SK-N-SH (cell line): ENCODE results near the gene LEF1. TPM values are rescaled to one million over a fixed set of nuclear protein-coding genes. Genes with fewer than 3 reads are reported as not detected.

Experiments used
- CTCF ChIA-PET: fragments of 300-600, 350-600 bp; formaldehyde crosslinking; extraction: SDS; loops from one replicate; lab custom pipeline; 2021; lab: Yijun Ruan, JAX
- POLR2A ChIA-PET: fragments of 350-600 bp; sonication (Branson Sonifier 250); formaldehyde crosslinking; extraction: SDS; loops from one replicate; lab custom pipeline; 2020; ENCODE audit warnings: antibody characterized with exemption, inconsistent platforms; lab: Yijun Ruan, JAX
- DNase-seq: peaks from one replicate; pipeline ENCODE4 v3.0.0; 2012
- H2AFZ ChIP-seq: fragments of 200-600 bp; sonication (generic); 2 replicates; pipeline ENCODE4 v1.8.1; 2016; ENCODE audit warnings: antibody characterized with exemption, mild to moderate bottlenecking, low read depth
- H3F3A ChIP-seq: fragments of 200-600 bp; sonication (generic); replicated peaks from 2 replicates; pipeline ENCODE3; 2016; ENCODE audit warnings: antibody characterized with exemption, mild to moderate bottlenecking; ENCODE audit not compliant: insufficient read depth
- H3K27ac ChIP-seq, 2 experiments: fragments of 200-500 bp in 1 of 2; fragments of 200-600 bp in 1 of 2; sonication (Bioruptor generic) in 1 of 2; sonication (generic), shearing (Covaris generic) in 1 of 2; 2 replicates each; pipeline versions ENCODE4 v1.5.1 to v1.6.1; 2014 to 2016; ENCODE audit warnings: low read depth in 2 of 2, inconsistent platforms in 1 of 2, low read length in 1 of 2, mild to moderate bottlenecking in 1 of 2, mixed read lengths in 1 of 2
- H3K27me3 ChIP-seq: fragments of 200-600 bp; sonication (generic), shearing (Covaris generic); 2 replicates; pipeline ENCODE4 v1.6.1; 2016; ENCODE audit warnings: mixed run types; ENCODE audit not compliant: insufficient read depth
- H3K36me3 ChIP-seq, 2 experiments: fragments of 200-500 bp in 1 of 2; fragments of 200-600 bp in 1 of 2; sonication (Bioruptor generic) in 1 of 2; sonication (generic) in 1 of 2; replicated peaks in 1 of 2; 2 replicates each; pipeline versions ENCODE3 to v1.5.1; 2014 to 2016; ENCODE audit warnings: low read length in 1 of 2, mild to moderate bottlenecking in 1 of 2; ENCODE audit not compliant: insufficient read depth in 2 of 2, control insufficient read depth in 1 of 2
- H3K4me1 ChIP-seq, 2 experiments: fragments of 200-500 bp in 1 of 2; fragments of 200-600 bp in 1 of 2; sonication (Bioruptor generic) in 1 of 2; sonication (generic), shearing (Covaris generic) in 1 of 2; 2 replicates each; pipeline versions ENCODE4 v1.5.1 to v1.6.1; 2014 to 2016; ENCODE audit warnings: low read depth in 1 of 2, low read length in 1 of 2, mixed run types in 1 of 2; ENCODE audit not compliant: insufficient read depth in 2 of 2, control insufficient read depth in 1 of 2
- H3K4me2 ChIP-seq: fragments of 200-600 bp; sonication (generic), shearing (Covaris generic); 2 replicates; pipeline ENCODE4 v1.6.1; 2017; ENCODE audit warnings: mixed run types
- H3K4me3 ChIP-seq, 2 experiments: fragments of 200-500 bp in 1 of 2; fragments of 200-600 bp in 1 of 2; sonication (Bioruptor generic) in 1 of 2; sonication (generic), shearing (Covaris generic) in 1 of 2; 2 replicates each; pipeline versions ENCODE4 v1.5.1 to v1.8.1; 2014 to 2016; ENCODE audit warnings: low read depth in 2 of 2, inconsistent platforms in 1 of 2, low read length in 1 of 2, mild to moderate bottlenecking in 1 of 2, mixed read lengths in 1 of 2, moderate library complexity in 1 of 2
- H3K79me2 ChIP-seq: fragments of 200-600 bp; sonication (generic); 2 replicates; pipeline ENCODE4 v1.8.1; 2017; ENCODE audit warnings: mild to moderate bottlenecking; ENCODE audit not compliant: insufficient read depth
- H3K9ac ChIP-seq: fragments of 200-600 bp; sonication (generic); 2 replicates; pipeline ENCODE4 v1.6.1; 2017; ENCODE audit warnings: mixed run types
- H3K9me2 ChIP-seq: fragments of 200-600 bp; sonication (generic); 2 replicates; pipeline ENCODE4 v1.6.1; 2017; ENCODE audit warnings: mixed run types
- H3K9me3 ChIP-seq: fragments of 200-600 bp; sonication (generic); 2 replicates; pipeline ENCODE4 v1.6.1; 2017; ENCODE audit warnings: mixed run types, mild to moderate bottlenecking, moderate library complexity
- H4K20me1 ChIP-seq: fragments of 200-600 bp; sonication (generic); 2 replicates; pipeline ENCODE4 v1.6.1; 2017; ENCODE audit warnings: mild to moderate bottlenecking, mixed run types; ENCODE audit not compliant: insufficient read depth
- CHD2 ChIP-seq: fragments of 150-350 bp; IDR thresholded peaks from 2 replicates; pipeline ENCODE4 v1.6.1; 2018; ENCODE audit warnings: low read length; ENCODE audit not compliant: partially characterized antibody
- EZH2phosphoT487 ChIP-seq: fragments of 200-600 bp; sonication (generic); IDR thresholded peaks from 2 replicates; pipeline ENCODE4 v1.6.1; 2017; ENCODE audit warnings: low read depth, mixed run types, mild to moderate bottlenecking, antibody characterized with exemption, moderate library complexity, borderline replicate concordance
- FOXJ3 ChIP-seq: sonication (generic); formaldehyde crosslinking; IDR thresholded peaks from 2 replicates; pipeline ENCODE4 v1.5.1; 2020; ENCODE audit warnings: mild to moderate bottlenecking, missing genetic modification reagents
- JUND ChIP-seq: IDR thresholded peaks from 2 replicates; pipeline ENCODE4 v1.4.0; 2012
- MXI1 ChIP-seq: IDR thresholded peaks from 2 replicates; pipeline ENCODE4 v1.6.1; 2012; ENCODE audit warnings: mild to moderate bottlenecking, low read depth, low read length, improper control_type of control experiment
- NRF1 ChIP-seq: IDR thresholded peaks from 2 replicates; pipeline ENCODE4 v1.6.1; 2012; ENCODE audit warnings: low read depth, mild to moderate bottlenecking, low read length
- POLR2AphosphoS5 ChIP-seq: IDR thresholded peaks from 2 replicates; pipeline ENCODE4 v1.6.1; 2012; ENCODE audit warnings: low read depth, low read length
- RAD21 ChIP-seq: IDR thresholded peaks from 2 replicates; pipeline ENCODE4 v1.6.1; 2012; ENCODE audit warnings: mild to moderate bottlenecking, low read length
- RXRA ChIP-seq: IDR thresholded peaks from 2 replicates; pipeline ENCODE4 v1.4.0; 2012; ENCODE audit warnings: low read depth, mild to moderate bottlenecking, borderline replicate concordance
- SMC3 ChIP-seq: IDR thresholded peaks from 2 replicates; pipeline ENCODE4 v1.6.1; 2012; ENCODE audit warnings: low read depth, low read length, improper control_type of control experiment
- WGBS: methylation state at CpG from one replicate; pipeline ENCODE4 v1.1.6; 2017; ENCODE audit warnings: low lambda C conversion rate; 5-methylcytosine and 5-hydroxymethylcytosine counted together
- polyA plus RNA-seq, 3 experiments: library from polyadenylated mRNA; depleted of rRNA; stranded (reverse); fragments of >200 nt; gene quantifications; 2 replicates each; pipeline ENCODE4 v1.2.3, GENCODE V29; 2012
- TF ChIP-seq, protein P1 (sequence below): IDR thresholded peaks from 2 replicates; pipeline ENCODE4 v1.4.0; 2012; ENCODE audit warnings: low read depth

The LEF1 gene
- polyA plus RNA-seq, 1 of the 3 experiments (the other 2 are of a cell fraction) = 0.36 TPM

DNA sequence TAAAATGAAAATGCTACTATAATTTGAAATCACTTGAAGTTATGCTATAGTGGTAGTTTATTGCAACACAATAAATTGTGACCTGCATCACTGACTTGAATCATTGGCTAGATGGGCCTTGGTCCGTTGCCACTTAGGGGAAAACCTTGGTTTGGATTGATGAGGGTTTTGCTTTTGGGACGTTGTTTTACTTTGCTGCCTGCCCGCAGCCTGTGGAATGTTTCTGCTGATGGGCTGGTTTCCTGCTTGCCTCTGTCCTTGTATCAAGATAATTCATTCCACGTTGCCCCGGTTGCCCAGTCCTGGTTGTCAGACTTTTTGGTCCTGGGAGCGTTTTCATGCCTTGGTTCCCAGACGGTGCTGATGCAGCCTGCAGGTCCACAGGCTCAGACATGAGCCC is 160.7 kb downstream of the LEF1 start:
- Histone ChIP-seq H3K9me3 (no peaks in the 10 kb centered on the region), H3K4me2 (no peak overlapping the region), H3K27me3 (no peaks in the 10 kb centered on the region), H3K4me1 (peaks cover 0 to 12% of the 10 kb centered on the region in 2 experiments; a peak in 1 of 4 replicates), H2AFZ (no peak overlapping the region), H3K27ac (no peak overlapping the region), H3F3A (peaks cover 10% of the 10 kb centered on the region), H3K9ac (no peak overlapping the region), H4K20me1 (no peaks in the 10 kb centered on the region), H3K36me3 (no peaks in the 10 kb centered on the region), H3K79me2 (no peaks in the 10 kb centered on the region), H3K4me3 (no peak overlapping the region), H3K9me2 (no peaks in the 10 kb centered on the region)
- DNase-seq = no peak
- TF ChIP-seq RAD21 = no peak
- TF ChIP-seq RXRA = no peak
- TF ChIP-seq, protein P1, sequence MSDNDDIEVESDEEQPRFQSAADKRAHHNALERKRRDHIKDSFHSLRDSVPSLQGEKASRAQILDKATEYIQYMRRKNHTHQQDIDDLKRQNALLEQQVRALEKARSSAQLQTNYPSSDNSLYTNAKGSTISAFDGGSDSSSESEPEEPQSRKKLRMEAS = no peak
- ChIA-PET CTCF (no interaction called here), POLR2A (no interaction called here)
- WGBS = 93% methylated on average over 5 of the region's 7 CpGs

DNA sequence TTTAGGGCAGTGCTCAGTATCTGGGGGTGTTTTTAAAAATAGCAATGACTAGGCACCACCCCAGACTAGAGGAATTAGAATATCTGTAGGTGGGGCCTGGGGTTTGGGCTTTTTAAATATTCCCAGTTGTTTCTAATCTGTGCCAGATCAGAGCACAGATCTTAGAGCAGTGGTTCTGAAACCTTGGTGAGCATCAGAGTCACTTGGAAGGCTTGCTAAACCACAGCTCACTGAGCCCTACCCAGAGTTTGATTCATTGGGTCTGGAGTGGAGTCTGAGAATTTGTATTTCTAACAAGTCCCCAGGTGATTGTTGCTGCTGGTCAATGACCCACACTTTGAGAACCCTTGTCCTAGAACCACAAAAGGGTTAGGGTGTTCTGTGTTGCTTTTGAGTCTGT is 162.4 kb downstream of the LEF1 start:
- no peak overlapping the region for H3K4me3 ChIP-seq
- H3K79me2 ChIP-seq = no peaks in the 10 kb centered on the region
- DNase-seq = no peak
- H3K27ac ChIP-seq = no peak overlapping the region
- H3K27me3 ChIP-seq = no peaks in the 10 kb centered on the region
- H3K36me3 ChIP-seq = no peaks in the 10 kb centered on the region
- H4K20me1 ChIP-seq = no peaks in the 10 kb centered on the region
- H3K9me3 ChIP-seq = no peaks in the 10 kb centered on the region
- peaks cover 0 to 12% of the 10 kb centered on the region in 2 experiments; a peak in 1 of 4 replicates for H3K4me1 ChIP-seq
- no peak overlapping the region for H2AFZ ChIP-seq
- no peak overlapping the region for H3K9ac ChIP-seq
- no peaks in the 10 kb centered on the region for H3K9me2 ChIP-seq
- no peak for TF ChIP-seq SMC3
- TF ChIP-seq, all 33 proteins: peak for 0
- no peak overlapping the region for H3K4me2 ChIP-seq
- ChIA-PET POLR2A (no interaction called here), CTCF (interaction anchor here (1.7 kb wide), 1 partner anchor 13 kb away, joined by 7 read pairs; no protein-coding TSS in a partner anchor)
- peaks cover 10% of the 10 kb centered on the region for H3F3A ChIP-seq

DNA sequence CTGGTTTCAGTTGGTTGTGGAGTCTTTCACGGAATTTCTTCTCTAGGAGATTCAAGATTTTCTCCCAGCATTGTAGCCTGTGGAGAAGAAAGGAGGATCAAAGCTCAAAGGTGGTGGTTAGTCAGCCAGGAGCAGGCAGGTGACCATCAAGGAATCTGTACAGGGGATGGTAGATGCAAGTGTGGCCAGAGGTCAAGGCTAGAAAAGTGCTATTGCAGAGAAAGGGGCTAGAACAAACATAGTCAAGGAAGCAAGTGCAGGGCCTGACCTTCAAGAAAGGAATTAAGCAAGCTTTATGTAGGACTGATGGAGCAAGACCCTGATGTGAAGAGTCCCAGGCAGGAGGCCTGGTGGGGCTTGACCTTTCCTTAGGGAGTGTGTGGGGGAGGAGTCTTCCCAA is 162.9 kb downstream of the LEF1 start:
- Histone ChIP-seq H3K4me1 (peaks cover 0 to 12% of the 10 kb centered on the region in 2 experiments; a peak in 1 of 4 replicates), H3F3A (peaks cover 10% of the 10 kb centered on the region), H3K9ac (no peak overlapping the region), H2AFZ (no peak overlapping the region), H3K79me2 (no peaks in the 10 kb centered on the region)
- CTCF ChIA-PET = interaction anchor here (1.7 kb wide), 1 partner anchor 13 kb away, joined by 7 read pairs; no protein-coding TSS in a partner anchor
- POLR2A ChIA-PET = no interaction called here
- no peak for DNase-seq
- TF ChIP-seq MXI1 (no peak), SMC3 (no peak), POLR2AphosphoS5 (no peak), JUND (no peak), CHD2 (no peak), EZH2phosphoT487 (no peak), FOXJ3 (CRISPR knock-in tag) (no peak), NRF1 (no peak)
- TF ChIP-seq, all 33 proteins: peak for 0
- H4K20me1 ChIP-seq = no peaks in the 10 kb centered on the region
- H3K4me3 ChIP-seq = no peak overlapping the region
- H3K27me3 ChIP-seq = no peaks in the 10 kb centered on the region
- 89% methylated on average over 1 of the region's 1 CpG for WGBS
- no peak overlapping the region for H3K27ac ChIP-seq
- no peaks in the 10 kb centered on the region for H3K9me3 ChIP-seq
- H3K36me3 ChIP-seq = no peaks in the 10 kb centered on the region
- no peak overlapping the region for H3K4me2 ChIP-seq
- no peaks in the 10 kb centered on the region for H3K9me2 ChIP-seq
